GM18508 (cell line): ENCODE data around the gene CNOT8.
"Not testable (repeated sequence)": the region's sequence is repeated elsewhere in the genome, so short reads cannot be mapped to it uniquely, and the experiment has no call there.

Experiments
- ATAC-seq: cut with Tn5 transposase; IDR thresholded peaks from one replicate; pipeline ENCODE4 v1.9.1; 2021; ENCODE audit warnings: moderate number of reproducible peaks; ENCODE audit not compliant: insufficient read depth, unreplicated experiment

CNOT8 gene

DNA sequence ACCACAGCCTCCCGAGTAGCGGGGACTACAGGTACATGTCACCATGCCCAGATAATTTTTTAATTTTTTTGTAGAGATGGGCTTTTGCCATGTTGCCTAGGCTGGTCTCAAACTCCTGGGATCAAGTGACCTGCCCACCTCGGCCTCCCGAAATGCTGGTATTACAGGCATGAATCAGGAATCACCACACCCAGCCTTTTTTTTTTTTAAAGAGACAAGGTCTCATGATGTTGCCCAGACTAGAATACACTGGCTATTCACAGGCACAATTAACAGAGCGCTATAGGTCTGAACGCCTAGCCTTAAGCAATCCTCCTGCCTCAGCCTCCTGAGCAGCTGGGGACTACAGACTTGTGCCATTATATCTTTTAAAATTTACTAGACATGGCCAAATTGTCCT lies 43.5 kb downstream of the CNOT8 start:
- no peak for ATAC-seq

DNA sequence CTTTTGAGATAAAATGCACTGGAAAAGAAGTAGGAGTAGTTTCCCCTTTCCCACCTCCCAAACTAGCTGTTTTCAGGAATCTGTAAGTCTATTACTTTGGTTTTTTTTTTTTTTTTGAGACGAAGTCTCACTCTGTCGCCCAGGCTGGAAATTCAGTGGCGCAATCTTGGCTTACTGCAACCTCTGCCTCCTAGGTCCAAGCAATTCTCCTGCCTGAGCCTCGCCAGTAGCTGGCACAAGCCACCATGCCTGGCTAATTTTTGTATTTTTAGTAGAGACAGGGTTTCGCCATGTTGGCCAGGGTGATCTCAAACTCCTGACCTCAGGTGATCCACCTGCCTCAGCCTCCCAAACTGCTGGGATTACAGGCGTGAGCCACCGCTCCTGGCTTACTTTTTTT lies 47.2 kb downstream of the CNOT8 start:
- not testable (repeated sequence) for ATAC-seq

GRCh38 chr5:154916874-154917273 lies 58.4 kb downstream of the CNOT8 start:
- ATAC-seq: no peak

GRCh38 chr5:154917757-154918156 lies 59.3 kb downstream of the CNOT8 start:
- no peak for ATAC-seq

DNA sequence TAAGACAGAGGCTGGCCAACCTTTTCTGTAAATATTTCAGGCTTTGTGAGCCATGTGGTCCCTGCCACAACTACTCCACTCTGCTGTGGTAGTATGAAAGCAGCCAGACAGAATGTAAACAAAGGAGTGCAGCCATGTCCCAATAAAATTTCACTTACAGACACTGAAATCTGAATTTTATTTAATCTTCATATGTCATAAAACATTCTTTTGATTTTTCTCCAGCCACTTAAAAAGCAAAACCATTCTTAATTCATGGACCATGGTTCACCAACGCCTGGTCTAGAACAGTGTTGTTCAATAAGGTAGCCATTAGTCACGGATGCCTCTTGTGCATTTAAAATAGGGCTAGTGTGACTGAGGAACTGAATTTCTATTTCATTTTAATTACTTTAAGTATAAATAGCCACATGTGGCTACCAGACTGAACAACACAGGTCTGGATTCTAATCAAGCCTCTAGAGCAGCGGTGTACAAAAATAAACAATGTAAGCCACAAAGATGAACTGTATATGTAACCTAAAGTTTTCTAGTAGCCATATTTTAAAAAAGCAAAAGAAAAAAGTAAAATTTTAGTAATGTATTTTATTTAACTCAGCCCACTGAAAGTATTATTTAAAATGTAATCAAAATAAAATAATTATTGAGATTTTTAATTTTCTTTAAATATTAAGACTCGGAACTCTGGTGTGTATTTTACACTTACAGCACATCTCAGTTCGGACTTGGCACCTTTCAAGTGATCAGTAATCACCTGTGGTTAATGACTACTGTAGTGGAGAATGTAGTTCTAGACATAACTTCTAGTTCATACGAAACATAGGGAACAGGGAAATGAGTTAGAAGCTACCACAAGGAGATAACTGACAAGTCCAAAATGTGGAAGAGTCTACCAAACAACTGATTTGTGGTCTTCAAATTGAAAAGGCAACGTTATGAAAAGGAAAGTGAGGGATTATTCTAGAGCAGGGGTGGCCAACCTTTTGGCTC lies 65.3 kb downstream of the CNOT8 start:
- no peak for ATAC-seq
